Spleen (tissue), 11 donors: ENCODE results near the gene INTS6. TPM values are rescaled to one million over a fixed set of nuclear protein-coding genes. Genes with fewer than 3 reads are reported as not detected.

ENCODE experiments used
- DNase-seq: peaks from one replicate; pipeline ENCODE4 v3.0.0-alpha.2; 2020
- H3K27ac ChIP-seq, 8 donors: fragments of 200-600 bp; sonication (generic) in 7 of 8; 1 replicate in 4 of 8; 2 replicates in 4 of 8; pipeline versions ENCODE4 v1.5.0 to v1.8.0; 2016 to 2021; ENCODE audit warnings: inconsistent platforms in 4 of 8, mild to moderate bottlenecking in 4 of 8, moderate library complexity in 1 of 8
- H3K27me3 ChIP-seq, 7 donors: fragments of 200-600 bp; sonication (generic) in 6 of 7; replicated peaks in 1 of 7; 1 replicate in 4 of 7; 2 replicates in 3 of 7; pipeline versions ENCODE4 v1.5.0 to v1.8.0; 2016 to 2021; ENCODE audit warnings: inconsistent platforms in 3 of 7, mild to moderate bottlenecking in 1 of 7
- H3K36me3 ChIP-seq, 6 donors: fragments of 200-600 bp; sonication (generic) in 5 of 6; 1 replicate in 4 of 6; 2 replicates in 2 of 6; pipeline versions ENCODE4 v1.5.0 to v1.8.0; 2016 to 2021; ENCODE audit warnings: inconsistent platforms in 2 of 6
- H3K4me1 ChIP-seq, 6 donors: fragments of 200-600 bp; sonication (generic) in 5 of 6; 1 replicate in 3 of 6; 2 replicates in 3 of 6; pipeline versions ENCODE4 v1.5.0 to v1.8.0; 2016 to 2021; ENCODE audit warnings: inconsistent platforms in 3 of 6
- H3K4me3 ChIP-seq, 8 donors: fragments of 200-600 bp; sonication (generic) in 7 of 8; 1 replicate in 4 of 8; 2 replicates in 4 of 8; pipeline versions ENCODE4 v1.5.0 to v1.8.0; 2016 to 2021; ENCODE audit warnings: inconsistent platforms in 4 of 8, mild to moderate bottlenecking in 4 of 8, moderate library complexity in 2 of 8
- H3K9me3 ChIP-seq, 8 donors: fragments of 200-600 bp; sonication (generic) in 7 of 8; 1 replicate in 4 of 8; 2 replicates in 4 of 8; pipeline versions ENCODE4 v1.5.0 to v1.8.0; 2016 to 2021; ENCODE audit warnings: inconsistent platforms in 4 of 8
- POLR2A ChIP-seq, 3 donors: fragments of 450-650 bp; IDR thresholded peaks; one replicate each; pipeline ENCODE4 v1.5.1; 2017; ENCODE audit warnings: antibody characterized with exemption in 3 of 3, mild to moderate bottlenecking in 1 of 3
- POLR2AphosphoS5 ChIP-seq, 3 donors: sonication (generic); formaldehyde crosslinking; IDR thresholded peaks; one replicate each; pipeline ENCODE4 v1.5.1; 2017; ENCODE audit warnings: antibody characterized with exemption in 3 of 3
- WGBS, 5 donors: extraction: QIAGEN DNeasy Blood & Tissue Kit in 3 of 5; methylation state at CpG; one replicate each; pipeline versions ENCODE4 v1.1.5 to v1.1.7; 2013 to 2018; 5-methylcytosine and 5-hydroxymethylcytosine counted together
- intact Hi-C: fragments of 100-400 bp; cut with DNase I; formaldehyde crosslinking; loops from one replicate; pipeline ENCODE4 v1.15.0; 2023; ENCODE audit warnings: low total_unique reads
- polyA plus RNA-seq, 3 donors: library from polyadenylated mRNA; stranded (reverse); fragments of 200-250 nt; gene quantifications; one replicate each; pipeline ENCODE4 v1.2.1, GENCODE V29; 2013
- total RNA-seq, 7 donors: library from RNA; depleted of rRNA in 3 of 7; stranded (reverse); fragments of >200 nt in 3 of 7; fragmentation: NEBNext Ultra II Directional in 4 of 7; extraction: Animal tissue kit (Norgen Biotek cat#: 25700) in 4 of 7; gene quantifications; one replicate each; pipeline versions ENCODE4 v1.1.0 to v1.2.1, GENCODE V29; 2016 to 2021
- TF ChIP-seq, protein P1 (sequence below), 11 experiments: fragments of 200-600 bp in 7 of 11; fragments of 450-650 bp in 4 of 11; sonication (generic) in 4 of 11; IDR thresholded peaks in 8 of 11; conservative IDR thresholded peaks in 3 of 11; 1 replicate in 7 of 11; 2 replicates in 4 of 11; pipeline versions ENCODE4 v1.4.0 to v1.8.0; 2016 to 2021; ENCODE audit warnings: antibody characterized with exemption in 11 of 11, inconsistent platforms in 4 of 11, mild to moderate bottlenecking in 1 of 11
- donor health status: healthy with polysubstance abuse.
- donor health status: DM: no; HTN: no; CAD: no; lungs with moderate emphysema.
- donor health status: DM: no; HTN: no; CAD: no.
- donor health status: Bipolar disorder and iron deficiency.
- donor health status: healthy.
- donor health status: DM: no; HTN: no; CAD: no.
- donor health status: DM: yes; HTN: yes; CAD: no.

INTS6 gene
- total and polyA plus RNA-seq, 10 donors, result 9.0 to 61.8 (median 45.8) TPM

- TF ChIP-seq POLR2A (IDR thresholded peaks at IDR 0.05) (no peak), POLR2AphosphoS5 (IDR thresholded peaks at IDR 0.05) (no peak)
- TF ChIP-seq, protein P1, sequence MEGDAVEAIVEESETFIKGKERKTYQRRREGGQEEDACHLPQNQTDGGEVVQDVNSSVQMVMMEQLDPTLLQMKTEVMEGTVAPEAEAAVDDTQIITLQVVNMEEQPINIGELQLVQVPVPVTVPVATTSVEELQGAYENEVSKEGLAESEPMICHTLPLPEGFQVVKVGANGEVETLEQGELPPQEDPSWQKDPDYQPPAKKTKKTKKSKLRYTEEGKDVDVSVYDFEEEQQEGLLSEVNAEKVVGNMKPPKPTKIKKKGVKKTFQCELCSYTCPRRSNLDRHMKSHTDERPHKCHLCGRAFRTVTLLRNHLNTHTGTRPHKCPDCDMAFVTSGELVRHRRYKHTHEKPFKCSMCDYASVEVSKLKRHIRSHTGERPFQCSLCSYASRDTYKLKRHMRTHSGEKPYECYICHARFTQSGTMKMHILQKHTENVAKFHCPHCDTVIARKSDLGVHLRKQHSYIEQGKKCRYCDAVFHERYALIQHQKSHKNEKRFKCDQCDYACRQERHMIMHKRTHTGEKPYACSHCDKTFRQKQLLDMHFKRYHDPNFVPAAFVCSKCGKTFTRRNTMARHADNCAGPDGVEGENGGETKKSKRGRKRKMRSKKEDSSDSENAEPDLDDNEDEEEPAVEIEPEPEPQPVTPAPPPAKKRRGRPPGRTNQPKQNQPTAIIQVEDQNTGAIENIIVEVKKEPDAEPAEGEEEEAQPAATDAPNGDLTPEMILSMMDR (IDR thresholded peaks at IDR 0.05 in 8 of 11, conservative IDR thresholded peaks at IDR 0.05 in 3 of 11), result no peak
- Histone ChIP-seq H3K27me3 (no peaks in the 10 kb centered on the region), H3K9me3 (no peaks in the 10 kb centered on the region), H3K27ac (no peak overlapping the region), H3K4me1 (no peaks in the 10 kb centered on the region), H3K36me3 (peaks cover 2 to 88% (median 41%) of the 10 kb centered on the region in 6 donors), H3K4me3 (no peak overlapping the region)
- intact Hi-C loops, result no loop called here
- DNase-seq, result no peak
Measured at GRCh38 chr13:51363625-51364024, 89.2 kb downstream of the INTS6 start.

- TF ChIP-seq POLR2A (IDR thresholded peaks at IDR 0.05) (no peak), POLR2AphosphoS5 (IDR thresholded peaks at IDR 0.05) (no peak)
- TF ChIP-seq, protein P1 (IDR thresholded peaks at IDR 0.05 in 8 of 11, conservative IDR thresholded peaks at IDR 0.05 in 3 of 11), result no peak
- Histone ChIP-seq H3K4me1 (no peaks in the 10 kb centered on the region), H3K9me3 (no peaks in the 10 kb centered on the region), H3K27me3 (no peaks in the 10 kb centered on the region), H3K27ac (no peak overlapping the region), H3K4me3 (no peak overlapping the region), H3K36me3 (peaks cover 0 to 63% (median 20%) of the 10 kb centered on the region in 6 donors)
- intact Hi-C loops, result no loop called here
- DNase-seq, result no peak
Measured at GRCh38 chr13:51361106-51361505, 91.7 kb downstream of the INTS6 start.

- peaks cover 0 to 57% (median 15%) of the 10 kb centered on the region in 6 donors for H3K36me3 ChIP-seq
- intact Hi-C loops, result no loop called here
- H3K27me3 ChIP-seq, result no peaks in the 10 kb centered on the region
Measured at GRCh38 chr13:51360489-51360888, 92.3 kb downstream of the INTS6 start.

GRCh38 chr13:51359352-51359751, 93.5 kb downstream of the INTS6 start:
- Histone ChIP-seq H3K27ac (no peak overlapping the region), H3K4me1 (no peaks in the 10 kb centered on the region), H3K9me3 (no peaks in the 10 kb centered on the region), H3K4me3 (no peak overlapping the region), H3K36me3 (peaks cover 0 to 45% (median 8%) of the 10 kb centered on the region in 6 donors), H3K27me3 (no peaks in the 10 kb centered on the region)
- 87 to 100% (median 93%) methylated on average over 1 of the region's 1 CpG for WGBS, 5 donors
- DNase-seq, result no peak
- TF ChIP-seq POLR2A (IDR thresholded peaks at IDR 0.05), result no peak
- no peak for TF ChIP-seq POLR2AphosphoS5 (IDR thresholded peaks at IDR 0.05)
- TF ChIP-seq, protein P1 (IDR thresholded peaks at IDR 0.05 in 8 of 11, conservative IDR thresholded peaks at IDR 0.05 in 3 of 11), result no peak
- intact Hi-C loops, result no loop called here

More at GRCh38 chr13:51360489-51360888, 92.3 kb downstream of the INTS6 start:
- Histone ChIP-seq H3K9me3 (no peaks in the 10 kb centered on the region), H3K4me1 (no peaks in the 10 kb centered on the region), H3K4me3 (no peak overlapping the region), H3K27ac (no peak overlapping the region)
- WGBS, 5 donors, result 93 to 100% (median 98%) methylated on average over 1 of the region's 1 CpG
- DNase-seq, result no peak
- TF ChIP-seq POLR2AphosphoS5 (IDR thresholded peaks at IDR 0.05) (no peak), POLR2A (IDR thresholded peaks at IDR 0.05) (no peak)
- TF ChIP-seq, protein P1 (IDR thresholded peaks at IDR 0.05 in 8 of 11, conservative IDR thresholded peaks at IDR 0.05 in 3 of 11), result no peak
